MM.1S (cell line): ENCODE results near the gene RPS3.

ENCODE experiments used
- DNase-seq: peaks from one replicate; pipeline ENCODE4 v3.0.0-alpha.2; 2015
- H2AFZ ChIP-seq: fragments of 300-600 bp; sonication (generic); 2 replicates; pipeline ENCODE4 v1.6.0; 2016; ENCODE audit warnings: antibody characterized with exemption, low read length
- H3F3A ChIP-seq: fragments of 300-600 bp; sonication (generic); 2 replicates; pipeline ENCODE4 v1.6.1; 2016; ENCODE audit warnings: mild to moderate bottlenecking, antibody characterized with exemption, low read length, moderate library complexity, mixed read lengths; ENCODE audit not compliant: insufficient read depth
- H3K27ac ChIP-seq: fragments of 300-600 bp; sonication (generic); 2 replicates; pipeline ENCODE4 v1.5.1; 2016; ENCODE audit warnings: mild to moderate bottlenecking, low read length
- H3K27me3 ChIP-seq: fragments of 300-600 bp; sonication (generic); replicated peaks from 2 replicates; pipeline ENCODE4 v1.6.0; 2016; ENCODE audit warnings: low read length; ENCODE audit not compliant: insufficient read depth
- H3K36me3 ChIP-seq: fragments of 300-600 bp; sonication (generic); replicated peaks from 2 replicates; pipeline ENCODE4 v1.6.1; 2016; ENCODE audit warnings: mild to moderate bottlenecking, low read length, mixed read lengths; ENCODE audit not compliant: insufficient read depth
- H3K4me1 ChIP-seq: fragments of 300-600 bp; sonication (generic); 2 replicates; pipeline ENCODE4 v1.6.1; 2016; ENCODE audit warnings: low read length, mixed read lengths
- H3K4me2 ChIP-seq: fragments of 300-600 bp; sonication (generic); 2 replicates; pipeline ENCODE4 v1.6.0; 2016; ENCODE audit warnings: low read depth, low read length
- H3K4me3 ChIP-seq: fragments of 300-600 bp; sonication (generic); 2 replicates; pipeline ENCODE4 v1.5.1; 2016; ENCODE audit warnings: low read length, mixed read lengths
- H3K79me2 ChIP-seq: fragments of 300-600 bp; sonication (generic); 2 replicates; pipeline ENCODE4 v1.6.1; 2016; ENCODE audit warnings: mixed run types, low read length, mixed read lengths
- H3K9ac ChIP-seq: fragments of 300-600 bp; sonication (generic); 2 replicates; pipeline ENCODE4 v1.6.1; 2016; ENCODE audit warnings: low read length, mixed read lengths
- H3K9me2 ChIP-seq: fragments of 300-600 bp; sonication (generic); replicated peaks from 2 replicates; pipeline ENCODE4 v1.6.1; 2016; ENCODE audit warnings: mild to moderate bottlenecking, low read length, mixed read lengths; ENCODE audit not compliant: insufficient read depth
- H3K9me3 ChIP-seq: fragments of 300-600 bp; sonication (generic); replicated peaks from 2 replicates; pipeline ENCODE4 v1.6.1; 2016; ENCODE audit warnings: mild to moderate bottlenecking, low read length, mixed read lengths; ENCODE audit not compliant: insufficient read depth
- H4K20me1 ChIP-seq: fragments of 300-600 bp; sonication (generic); 2 replicates; pipeline ENCODE4 v1.6.1; 2016; ENCODE audit warnings: mild to moderate bottlenecking, low read length, moderate library complexity, mixed read lengths; ENCODE audit not compliant: insufficient read depth
- EZH2 ChIP-seq: fragments of 300-600 bp; sonication (generic); optimal IDR thresholded peaks from 2 replicates; pipeline ENCODE3; 2017; ENCODE audit warnings: low read depth, mild to moderate bottlenecking, antibody characterized with exemption, low read length, mixed read lengths
- EZH2phosphoT487 ChIP-seq: fragments of 300-600 bp; sonication (generic); IDR thresholded peaks from 2 replicates; pipeline ENCODE4 v1.6.1; 2018; ENCODE audit warnings: antibody characterized with exemption, low read length
- TF ChIP-seq, protein P1 (sequence below): fragments of 300-600 bp; sonication (generic); IDR thresholded peaks from 2 replicates; pipeline ENCODE4 v1.5.1; 2016; ENCODE audit warnings: antibody characterized with exemption, low read length, mixed read lengths

The RPS3 gene

DNA sequence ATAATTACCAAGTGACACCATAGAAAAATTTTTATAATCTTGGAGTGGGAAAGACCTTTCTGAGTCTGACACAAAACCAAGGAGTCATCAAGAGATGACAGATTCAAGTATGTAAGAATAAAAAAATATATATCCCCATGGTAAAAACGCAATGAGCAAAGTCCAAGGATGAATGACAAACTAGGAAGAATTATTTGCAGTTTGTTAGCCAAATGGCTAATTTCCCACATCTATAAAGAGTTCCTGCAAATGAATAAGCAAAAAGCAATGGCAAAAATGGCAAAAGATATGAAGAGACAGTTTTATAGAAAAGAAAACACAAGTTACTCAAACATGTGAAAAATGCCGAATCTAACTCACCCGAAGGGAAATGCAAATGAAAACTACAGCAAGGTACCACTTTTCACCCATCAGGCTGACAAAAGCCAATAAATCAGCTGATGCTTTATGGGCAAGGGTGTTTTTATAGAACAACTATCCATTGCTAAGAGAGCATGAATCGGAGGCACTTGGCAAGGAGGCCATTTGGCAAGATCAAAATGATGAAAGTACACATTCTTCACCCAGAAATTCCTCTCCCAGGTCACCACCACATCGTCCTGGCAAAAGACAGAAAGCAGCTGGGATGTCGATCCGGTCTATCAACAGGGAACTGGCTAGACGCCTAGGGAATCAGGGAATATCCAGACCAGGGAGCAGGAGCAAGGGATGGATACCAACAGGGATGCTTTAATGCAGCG, 54.8 kb downstream of the RPS3 start:
- H3K27ac ChIP-seq: no peak overlapping the region
- H3K27me3 ChIP-seq: peaks cover 49% of the 10 kb centered on the region
- no peaks in the 10 kb centered on the region for H3K9me3 ChIP-seq
- no peak overlapping the region for H3K9ac ChIP-seq
- H3K4me3 ChIP-seq: no peak overlapping the region
- H3F3A ChIP-seq: no peaks in the 10 kb centered on the region
- no peaks in the 10 kb centered on the region for H4K20me1 ChIP-seq
- H3K36me3 ChIP-seq: no peaks in the 10 kb centered on the region
- no peak for DNase-seq
- H2AFZ ChIP-seq: no peak overlapping the region
- no peaks in the 10 kb centered on the region for H3K4me1 ChIP-seq
- H3K4me2 ChIP-seq: no peak overlapping the region
- no peaks in the 10 kb centered on the region for H3K79me2 ChIP-seq
- no peaks in the 10 kb centered on the region for H3K9me2 ChIP-seq
- no peak for TF ChIP-seq EZH2
- TF ChIP-seq, protein P1, sequence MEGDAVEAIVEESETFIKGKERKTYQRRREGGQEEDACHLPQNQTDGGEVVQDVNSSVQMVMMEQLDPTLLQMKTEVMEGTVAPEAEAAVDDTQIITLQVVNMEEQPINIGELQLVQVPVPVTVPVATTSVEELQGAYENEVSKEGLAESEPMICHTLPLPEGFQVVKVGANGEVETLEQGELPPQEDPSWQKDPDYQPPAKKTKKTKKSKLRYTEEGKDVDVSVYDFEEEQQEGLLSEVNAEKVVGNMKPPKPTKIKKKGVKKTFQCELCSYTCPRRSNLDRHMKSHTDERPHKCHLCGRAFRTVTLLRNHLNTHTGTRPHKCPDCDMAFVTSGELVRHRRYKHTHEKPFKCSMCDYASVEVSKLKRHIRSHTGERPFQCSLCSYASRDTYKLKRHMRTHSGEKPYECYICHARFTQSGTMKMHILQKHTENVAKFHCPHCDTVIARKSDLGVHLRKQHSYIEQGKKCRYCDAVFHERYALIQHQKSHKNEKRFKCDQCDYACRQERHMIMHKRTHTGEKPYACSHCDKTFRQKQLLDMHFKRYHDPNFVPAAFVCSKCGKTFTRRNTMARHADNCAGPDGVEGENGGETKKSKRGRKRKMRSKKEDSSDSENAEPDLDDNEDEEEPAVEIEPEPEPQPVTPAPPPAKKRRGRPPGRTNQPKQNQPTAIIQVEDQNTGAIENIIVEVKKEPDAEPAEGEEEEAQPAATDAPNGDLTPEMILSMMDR: no peak
- TF ChIP-seq EZH2phosphoT487: no peak

DNA sequence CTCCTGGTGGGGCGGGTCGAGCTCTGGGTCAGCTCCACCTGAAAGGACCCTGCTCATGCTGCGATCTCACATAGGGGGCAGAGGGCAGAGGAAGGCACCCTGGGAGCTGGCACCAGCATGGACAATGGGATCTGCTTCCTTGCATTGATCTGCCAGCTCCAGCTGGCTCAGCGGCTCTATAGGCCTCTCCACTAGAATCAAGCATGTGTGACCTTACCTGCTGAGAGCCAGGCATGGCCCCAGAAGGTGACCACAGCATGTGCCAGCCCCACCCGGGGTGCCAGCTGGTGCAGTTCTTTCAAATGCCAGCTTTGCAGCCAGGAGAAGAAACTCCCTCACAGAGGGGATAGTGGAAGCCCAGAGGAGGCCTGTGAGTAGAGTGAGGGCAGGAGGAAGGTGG, 55.7 kb downstream of the RPS3 start:
- no peak overlapping the region for H3K27ac ChIP-seq
- TF ChIP-seq, protein P1: no peak
- TF ChIP-seq EZH2phosphoT487 (no peak), EZH2 (no peak)
- no peak overlapping the region for H3K4me3 ChIP-seq
- no peak overlapping the region for H3K9ac ChIP-seq
- DNase-seq: no peak
- no peaks in the 10 kb centered on the region for H3K4me1 ChIP-seq
- H2AFZ ChIP-seq: no peak overlapping the region
- no peaks in the 10 kb centered on the region for H3K9me3 ChIP-seq
- H3K4me2 ChIP-seq: no peak overlapping the region
- H3K79me2 ChIP-seq: no peaks in the 10 kb centered on the region
- H3K27me3 ChIP-seq: peaks cover 40% of the 10 kb centered on the region
- H4K20me1 ChIP-seq: no peaks in the 10 kb centered on the region
- H3K36me3 ChIP-seq: no peaks in the 10 kb centered on the region
- H3K9me2 ChIP-seq: no peaks in the 10 kb centered on the region
- no peaks in the 10 kb centered on the region for H3F3A ChIP-seq
